Liver (tissue), 3 donors: ENCODE data around the gene CA11.

Source experiments
- ATF3 ChIP-seq: IDR thresholded peaks from 2 replicates; pipeline ENCODE4 v1.6.1; 2016; ENCODE audit warnings: antibody characterized with exemption
- EGR1 ChIP-seq, 2 donors: IDR thresholded peaks; 2 replicates each; pipeline ENCODE4 v1.6.1; 2016 to 2018; ENCODE audit warnings: antibody characterized with exemption in 2 of 2, low read depth in 2 of 2
- FOXA1 ChIP-seq: IDR thresholded peaks from 2 replicates; pipeline ENCODE4 v1.6.1; 2016; ENCODE audit warnings: antibody characterized with exemption
- GABPA ChIP-seq, 2 donors: IDR thresholded peaks in 1 of 2; conservative IDR thresholded peaks in 1 of 2; 2 replicates each; pipeline ENCODE4 v1.6.1; 2016; ENCODE audit warnings: antibody characterized with exemption in 2 of 2, mild to moderate bottlenecking in 1 of 2, moderate library complexity in 1 of 2
- JUND ChIP-seq, 2 donors: IDR thresholded peaks; 2 replicates each; pipeline ENCODE4 v1.6.1; 2016; ENCODE audit warnings: antibody characterized with exemption in 2 of 2
- MAX ChIP-seq: IDR thresholded peaks from 2 replicates; pipeline ENCODE4 v1.6.1; 2016; ENCODE audit warnings: antibody characterized with exemption
- RAD21 ChIP-seq, 2 donors: IDR thresholded peaks; 2 replicates each; pipeline ENCODE4 v1.6.1; 2016; ENCODE audit warnings: antibody characterized with exemption in 2 of 2, mild to moderate bottlenecking in 2 of 2
- SP1 ChIP-seq: IDR thresholded peaks from 2 replicates; pipeline ENCODE4 v1.6.1; 2018; ENCODE audit warnings: antibody characterized with exemption, mild to moderate bottlenecking
- TAF1 ChIP-seq: conservative IDR thresholded peaks from 2 replicates; pipeline ENCODE4 v1.6.1; 2016; ENCODE audit warnings: antibody characterized with exemption, mild to moderate bottlenecking
- YY1 ChIP-seq: IDR thresholded peaks from 2 replicates; pipeline ENCODE4 v1.6.1; 2016; ENCODE audit warnings: antibody characterized with exemption, mild to moderate bottlenecking
- ZBTB33 ChIP-seq: IDR thresholded peaks from 2 replicates; pipeline ENCODE4 v1.6.1; 2016; ENCODE audit warnings: antibody characterized with exemption
- TF ChIP-seq, protein P1 (sequence below): fragments of 150-350 bp; IDR thresholded peaks from 2 replicates; pipeline ENCODE4 v1.5.1; 2017; ENCODE audit warnings: improper control_type of control experiment, low read depth, low read length; ENCODE audit not compliant: missing input control
- donor health status: healthy.
- donor health status: healthy.

DNA sequence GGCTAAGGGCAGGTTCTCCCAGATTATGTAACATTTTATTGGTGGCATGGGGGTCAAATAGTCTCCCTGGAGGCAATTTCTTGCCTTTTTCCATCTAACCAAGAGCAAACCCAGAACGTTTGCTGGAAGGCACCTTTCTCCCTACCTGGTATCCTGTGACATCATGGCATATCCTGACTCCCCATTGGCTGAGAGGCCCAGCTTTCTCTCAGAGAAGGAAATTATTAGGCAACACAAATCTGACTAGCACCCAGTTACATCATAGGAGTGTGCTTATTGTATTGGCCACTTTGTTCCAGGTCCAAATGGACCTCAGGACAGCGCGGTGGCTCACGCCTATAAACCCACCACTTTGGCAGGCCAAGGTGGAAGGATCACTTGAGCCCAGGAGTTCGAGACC is 13.8 kb upstream of the CA11 start:
- TF ChIP-seq FOXA1 (no peak), EGR1 (IDR thresholded peaks at IDR 0.05; ENCODE audit: low read depth in 2 of 2) (no peak), TAF1 (no peak), MAX (no peak), RAD21 (IDR thresholded peaks at IDR 0.05) (no peak), YY1 (no peak), GABPA (IDR thresholded peaks at IDR 0.05 in 1 of 2, conservative IDR thresholded peaks at IDR 0.05 in 1 of 2) (no peak), JUND (IDR thresholded peaks at IDR 0.05) (no peak), ZBTB33 (no peak), ATF3 (no peak), SP1 (no peak)
- TF ChIP-seq, protein P1, sequence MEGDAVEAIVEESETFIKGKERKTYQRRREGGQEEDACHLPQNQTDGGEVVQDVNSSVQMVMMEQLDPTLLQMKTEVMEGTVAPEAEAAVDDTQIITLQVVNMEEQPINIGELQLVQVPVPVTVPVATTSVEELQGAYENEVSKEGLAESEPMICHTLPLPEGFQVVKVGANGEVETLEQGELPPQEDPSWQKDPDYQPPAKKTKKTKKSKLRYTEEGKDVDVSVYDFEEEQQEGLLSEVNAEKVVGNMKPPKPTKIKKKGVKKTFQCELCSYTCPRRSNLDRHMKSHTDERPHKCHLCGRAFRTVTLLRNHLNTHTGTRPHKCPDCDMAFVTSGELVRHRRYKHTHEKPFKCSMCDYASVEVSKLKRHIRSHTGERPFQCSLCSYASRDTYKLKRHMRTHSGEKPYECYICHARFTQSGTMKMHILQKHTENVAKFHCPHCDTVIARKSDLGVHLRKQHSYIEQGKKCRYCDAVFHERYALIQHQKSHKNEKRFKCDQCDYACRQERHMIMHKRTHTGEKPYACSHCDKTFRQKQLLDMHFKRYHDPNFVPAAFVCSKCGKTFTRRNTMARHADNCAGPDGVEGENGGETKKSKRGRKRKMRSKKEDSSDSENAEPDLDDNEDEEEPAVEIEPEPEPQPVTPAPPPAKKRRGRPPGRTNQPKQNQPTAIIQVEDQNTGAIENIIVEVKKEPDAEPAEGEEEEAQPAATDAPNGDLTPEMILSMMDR: no peak
